H1 (cell line): ENCODE data around the gene LEPR. TPM values are rescaled to one million over a fixed set of nuclear protein-coding genes. Genes with fewer than 3 reads are reported as not detected.

Experiments
- CTCF ChIA-PET: fragments of 300-600 bp; sonication (Branson Sonifier 250); formaldehyde crosslinking; loops from one replicate; lab custom pipeline; 2021; ENCODE audit not compliant: partially characterized antibody; lab: Charles Lee
- POLR2A ChIA-PET: fragments of 300-600 bp; sonication (Branson Sonifier 250); formaldehyde crosslinking; loops from one replicate; lab custom pipeline; 2021; ENCODE audit warnings: inconsistent platforms; ENCODE audit not compliant: partially characterized antibody; lab: Charles Lee
- DNase-seq, 2 experiments: peaks; one replicate each; pipeline versions ENCODE4 v3.0.0 to v3.0.0-alpha.2; 2010 to 2022; ENCODE audit warnings: low spot score in 2 of 2, low read depth in 1 of 2, mixed read lengths in 1 of 2
- FAIRE-seq: peaks from 2 replicates; lab custom pipeline; 2011; peaks lifted over from hg19 to GRCh38; lab: Jason Lieb, UNC
- H2AFZ ChIP-seq: 2 replicates; pipeline ENCODE4 v1.8.1; 2012; ENCODE audit warnings: low read length, inconsistent platforms
- H2AK5ac ChIP-seq: 2 replicates; pipeline ENCODE4 v1.6.1; 2013; ENCODE audit warnings: low read depth, low read length
- H2BK120ac ChIP-seq: replicated peaks from 2 replicates; pipeline ENCODE3; 2013; ENCODE audit warnings: low read depth, low read length, inconsistent platforms
- H2BK12ac ChIP-seq: 2 replicates; pipeline ENCODE4 v1.6.1; 2013; ENCODE audit warnings: low read depth, low read length
- H2BK15ac ChIP-seq: 2 replicates; pipeline ENCODE4 v1.6.1; 2013; ENCODE audit warnings: low read length
- H2BK20ac ChIP-seq: 2 replicates; pipeline ENCODE4 v1.6.1; 2013; ENCODE audit warnings: low read length
- H2BK5ac ChIP-seq: 2 replicates; pipeline ENCODE4 v1.6.1; 2013; ENCODE audit warnings: low read depth, low read length
- H3K14ac ChIP-seq: 2 replicates; pipeline ENCODE4 v1.6.1; 2013; ENCODE audit warnings: inconsistent platforms; ENCODE audit not compliant: insufficient read length
- H3K18ac ChIP-seq: 2 replicates; pipeline ENCODE4 v1.6.1; 2013; ENCODE audit warnings: low read length; ENCODE audit errors: extremely low read depth
- H3K23ac ChIP-seq: 2 replicates; pipeline ENCODE4 v1.6.1; 2013; ENCODE audit warnings: inconsistent platforms; ENCODE audit not compliant: insufficient read length
- H3K23me2 ChIP-seq: 2 replicates; pipeline ENCODE4 v1.6.1; 2013; ENCODE audit warnings: low read depth, low read length
- H3K27ac ChIP-seq: 2 replicates; pipeline ENCODE4 v1.6.1; 2011; ENCODE audit warnings: low read depth, low read length, inconsistent platforms
- H3K27me3 ChIP-seq, 4 experiments: replicated peaks in 1 of 4; 1 replicate in 1 of 4; 2 replicates in 3 of 4; pipeline versions ENCODE4 v1.6.1 to v1.8.1; 2011 to 2013; ENCODE audit warnings: low read length in 3 of 4, mild to moderate bottlenecking in 3 of 4, inconsistent platforms in 2 of 4, mixed read lengths in 2 of 4, moderate library complexity in 1 of 4; ENCODE audit not compliant: control insufficient read depth in 3 of 4, insufficient read depth in 3 of 4; ENCODE audit errors: extremely low read depth in 1 of 4
- H3K36me3 ChIP-seq, 4 experiments: 2 replicates each; pipeline versions ENCODE4 v1.6.1 to v1.8.1; 2011 to 2013; ENCODE audit warnings: mild to moderate bottlenecking in 4 of 4, low read length in 3 of 4, moderate library complexity in 2 of 4, control low read depth in 1 of 4, inconsistent platforms in 1 of 4; ENCODE audit not compliant: insufficient read depth in 4 of 4, control insufficient read depth in 2 of 4
- H3K4ac ChIP-seq: replicated peaks from 2 replicates; pipeline ENCODE3; 2013; ENCODE audit warnings: low read length, low read depth, mixed read lengths, inconsistent platforms; ENCODE audit not compliant: insufficient read length
- H3K4me1 ChIP-seq, 4 experiments: replicated peaks in 1 of 4; 1 replicate in 1 of 4; 2 replicates in 3 of 4; pipeline versions ENCODE4 v1.6.1 to v1.8.1; 2011 to 2013; ENCODE audit warnings: low read length in 3 of 4, inconsistent platforms in 2 of 4, mixed read lengths in 1 of 4; ENCODE audit not compliant: insufficient read depth in 4 of 4, control insufficient read depth in 3 of 4
- H3K4me2 ChIP-seq, 2 experiments: 2 replicates each; pipeline versions ENCODE4 v1.6.1 to v1.8.1; 2011 to 2013; ENCODE audit warnings: low read depth in 2 of 2, low read length in 2 of 2, control low read depth in 1 of 2, inconsistent platforms in 1 of 2, mild to moderate bottlenecking in 1 of 2; ENCODE audit not compliant: insufficient read depth in 1 of 2
- H3K4me3 ChIP-seq, 4 experiments: fragments of 200-600, 300-600 bp in 1 of 4; sonication (generic), shearing (Covaris generic), sonication (Bioruptor Twin) in 1 of 4; 2 replicates each; pipeline versions ENCODE4 v1.5.1 to v1.8.1; 2011 to 2016; ENCODE audit warnings: low read length in 4 of 4, low read depth in 3 of 4, control low read depth in 2 of 4, inconsistent platforms in 2 of 4, mild to moderate bottlenecking in 2 of 4, mixed read lengths in 1 of 4, moderate library complexity in 1 of 4; ENCODE audit not compliant: insufficient read depth in 2 of 4; ENCODE audit errors: extremely low read depth in 1 of 4
- H3K56ac ChIP-seq: replicated peaks from 2 replicates; pipeline ENCODE3; 2013; ENCODE audit warnings: low read depth, mild to moderate bottlenecking, mixed read lengths, low read length, inconsistent platforms; ENCODE audit not compliant: insufficient read length
- H3K79me1 ChIP-seq: 2 replicates; pipeline ENCODE4 v1.6.1; 2013; ENCODE audit warnings: low read depth, low read length, control low read depth
- H3K79me2 ChIP-seq, 2 experiments: 2 replicates each; pipeline versions ENCODE4 v1.6.1 to v1.8.1; 2012 to 2013; ENCODE audit warnings: low read length in 2 of 2, mild to moderate bottlenecking in 2 of 2, inconsistent platforms in 1 of 2; ENCODE audit not compliant: insufficient read depth in 2 of 2, control insufficient read depth in 1 of 2
- H3K9ac ChIP-seq, 4 experiments: replicated peaks in 1 of 4; 1 replicate in 1 of 4; 2 replicates in 3 of 4; pipeline versions ENCODE4 v1.6.1 to v1.8.1; 2011 to 2013; ENCODE audit warnings: low read depth in 3 of 4, low read length in 3 of 4, control low read depth in 2 of 4, mild to moderate bottlenecking in 2 of 4, moderate library complexity in 2 of 4, inconsistent platforms in 1 of 4; ENCODE audit errors: extremely low read depth in 1 of 4
- H3K9me3 ChIP-seq, 2 experiments: 2 replicates each; pipeline versions ENCODE4 v1.6.1 to v1.8.1; 2012 to 2013; ENCODE audit warnings: mild to moderate bottlenecking in 2 of 2, moderate library complexity in 2 of 2, control low read depth in 1 of 2, inconsistent platforms in 1 of 2, low read depth in 1 of 2, low read length in 1 of 2, mixed read lengths in 1 of 2; ENCODE audit not compliant: insufficient read depth in 2 of 2
- H4K20me1 ChIP-seq, 2 experiments: replicated peaks in 1 of 2; 2 replicates each; pipeline versions ENCODE3 to v1.8.1; 2011 to 2013; ENCODE audit warnings: inconsistent platforms in 2 of 2, low read length in 2 of 2, mild to moderate bottlenecking in 1 of 2; ENCODE audit not compliant: insufficient read depth in 2 of 2, control insufficient read depth in 1 of 2
- H4K5ac ChIP-seq: 2 replicates; pipeline ENCODE4 v1.6.1; 2013; ENCODE audit warnings: low read length, low read depth, mixed read lengths, inconsistent platforms; ENCODE audit not compliant: insufficient read length
- H4K8ac ChIP-seq: 2 replicates; pipeline ENCODE4 v1.8.0; 2013; ENCODE audit warnings: mild to moderate bottlenecking, moderate library complexity, low read length, inconsistent platforms; ENCODE audit not compliant: insufficient read depth; ENCODE audit errors: extremely low read depth
- H4K91ac ChIP-seq: replicated peaks from 2 replicates; pipeline ENCODE3; 2013; ENCODE audit warnings: low read length, mixed read lengths, inconsistent platforms; ENCODE audit not compliant: insufficient read length
- BACH1 ChIP-seq: IDR thresholded peaks from 2 replicates; pipeline ENCODE4 v1.6.1; 2012; ENCODE audit warnings: low read length, improper control_type of control experiment
- CBX8 ChIP-seq: fragments of 300-800, 300-1000 bp; sonication (generic); IDR thresholded peaks from 2 replicates; pipeline ENCODE4 v1.7.1; 2016; ENCODE audit warnings: low read depth, low read length, borderline replicate concordance
- CEBPB ChIP-seq: IDR thresholded peaks from 2 replicates; pipeline ENCODE4 v1.6.1; 2012; ENCODE audit warnings: low read depth, low read length
- CHD2 ChIP-seq: IDR thresholded peaks from 2 replicates; pipeline ENCODE4 v1.6.1; 2012; ENCODE audit warnings: low read length, improper control_type of control experiment
- CTBP2 ChIP-seq: IDR thresholded peaks from 2 replicates; pipeline ENCODE4 v1.7.0; 2011; ENCODE audit warnings: borderline replicate concordance, mild to moderate bottlenecking, moderate library complexity, mixed read lengths, low read length; ENCODE audit not compliant: insufficient read depth, insufficient read length
- E2F6 ChIP-seq: IDR thresholded peaks from 2 replicates; pipeline ENCODE4 v1.6.1; 2012; ENCODE audit warnings: inconsistent platforms
- EZH2 ChIP-seq: fragments of 200-600 bp; sonication (generic); IDR thresholded peaks from 2 replicates; pipeline ENCODE4 v1.7.1; 2012; ENCODE audit warnings: low read depth, mild to moderate bottlenecking, moderate library complexity, low read length, inconsistent platforms; ENCODE audit not compliant: severe bottlenecking
- KDM5A ChIP-seq: fragments of 200-600 bp; IDR thresholded peaks from 2 replicates; pipeline ENCODE4 v1.7.1; 2012; ENCODE audit warnings: mild to moderate bottlenecking, low read length, inconsistent platforms, mixed read lengths
- NRF1 ChIP-seq: IDR thresholded peaks from 2 replicates; pipeline ENCODE4 v1.6.1; 2011; ENCODE audit warnings: mild to moderate bottlenecking, low read depth, low read length, improper control_type of control experiment
- POU5F1 ChIP-seq: IDR thresholded peaks from 2 replicates; pipeline ENCODE4 v1.6.1; 2011; ENCODE audit warnings: low read depth, mild to moderate bottlenecking, low read length, moderate library complexity
- RFX5 ChIP-seq: IDR thresholded peaks from 2 replicates; pipeline ENCODE4 v1.6.1; 2011; ENCODE audit warnings: low read depth, low read length, improper control_type of control experiment, borderline replicate concordance
- SIRT6 ChIP-seq: IDR thresholded peaks from one replicate; pipeline ENCODE4 v1.7.1; 2012; ENCODE audit warnings: low read length, inconsistent platforms
- SP4 ChIP-seq: IDR thresholded peaks from 2 replicates; pipeline ENCODE4 v1.6.1; 2012; ENCODE audit warnings: low read length, inconsistent platforms
- TAF1 ChIP-seq: IDR thresholded peaks from 2 replicates; pipeline ENCODE4 v1.6.1; 2011; ENCODE audit warnings: mild to moderate bottlenecking, low read depth, low read length
- ZNF274 ChIP-seq: IDR thresholded peaks from 2 replicates; pipeline ENCODE4 v1.7.0; 2012; ENCODE audit warnings: low read length, borderline replicate concordance; ENCODE audit errors: extremely low read depth
- WGBS, 2 experiments: shearing (Covaris generic) in 1 of 2; methylation state at CpG; one replicate each; pipeline versions ENCODE4 v1.1.6 to v1.1.7; 2013 to 2015; ENCODE audit warnings: low lambda C conversion rate in 2 of 2, mixed read lengths in 2 of 2, inconsistent platforms in 1 of 2, low coverage in 1 of 2, missing lambda C conversion rate in 1 of 2; ENCODE audit not compliant: insufficient replicate concordance in 2 of 2, insufficient coverage in 1 of 2, insufficient read length in 1 of 2; ENCODE audit errors: extremely low coverage in 1 of 2, missing lambda C conversion rate in 1 of 2; 5-methylcytosine and 5-hydroxymethylcytosine counted together
- polyA plus RNA-seq, 7 experiments: library from polyadenylated mRNA; depleted of rRNA in 3 of 7; stranded (reverse) in 5 of 7; unstranded in 2 of 7; fragments of >200 nt in 5 of 7; fragments of 200-250 nt in 2 of 7; gene quantifications; 1 replicate in 5 of 7; 2 replicates in 1 of 7; 4 replicates in 1 of 7; pipeline versions ENCODE4 v1.2.1 to v1.2.3, GENCODE V29; 2011 to 2013; ENCODE audit warnings: missing spikeins in 2 of 7, mixed read lengths in 2 of 7
- total RNA-seq: library from RNA; stranded (reverse); fragmentation: NEBNext Ultra II Directional; extraction: Animal tissue kit (Norgen Biotek cat#: 25700); gene quantifications from 2 replicates; pipeline ENCODE4 v1.2.1, GENCODE V29; 2021

Gene LEPR
- total and polyA plus RNA-seq, 2 of the 8 experiments (the other 6 are each of a cell fraction or from before 2014, with no cell fraction given) = 1.3 to 3.9 TPM

DNA sequence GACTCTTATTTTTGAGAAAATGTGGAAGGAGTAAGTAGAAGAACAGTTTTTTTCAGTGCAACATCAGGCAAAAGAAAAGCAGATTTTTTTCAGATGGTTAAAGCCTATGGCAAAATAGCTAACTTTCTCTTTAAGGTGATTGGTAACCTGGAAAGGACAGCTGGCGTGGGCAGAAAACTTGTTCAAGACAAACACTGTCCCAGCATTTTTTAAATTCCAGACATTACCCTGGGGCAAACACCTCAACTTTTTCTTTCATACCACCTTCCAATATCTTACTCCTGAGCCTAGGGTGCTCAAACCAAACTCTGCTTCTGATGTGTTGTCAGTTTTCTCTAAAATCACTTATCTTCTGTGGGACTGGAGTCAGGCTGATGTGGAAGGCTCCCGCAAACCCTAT is 2.7 kb upstream of the LEPR start:
- no peak overlapping the region for H3K56ac ChIP-seq
- no peak overlapping the region for H2BK20ac ChIP-seq
- POLR2A ChIA-PET = interaction anchor here (0.9 to 1.0 kb wide), 2 partner anchors 107 to 270 kb away, joined by 3 read pairs; no protein-coding TSS in a partner anchor
- H3K4me2 ChIP-seq = no peak overlapping the region
- no peak overlapping the region for H4K91ac ChIP-seq
- WGBS, 2 experiments = 93% methylated on average over 2 of the region's 2 CpGs; no CpG with 5 or more reads in 1 of the 2 experiments
- H4K20me1 ChIP-seq = no peaks in the 10 kb centered on the region
- H3K18ac ChIP-seq = no peak overlapping the region
- FAIRE-seq (no peak), DNase-seq (no peak)
- H3K4me1 ChIP-seq = peaks cover 0 to 18% (median 6%) of the 10 kb centered on the region in 4 experiments; a peak in 5 of 7 replicates
- no peak overlapping the region for H3K14ac ChIP-seq
- H3K36me3 ChIP-seq = no peaks in the 10 kb centered on the region
- H4K8ac ChIP-seq = no peak overlapping the region
- H2AK5ac ChIP-seq = no peak overlapping the region
- H3K9me3 ChIP-seq = no peaks in the 10 kb centered on the region
- H4K5ac ChIP-seq = no peak overlapping the region
- H3K27me3 ChIP-seq = no peaks in the 10 kb centered on the region
- no peak overlapping the region for H2BK120ac ChIP-seq
- no peak overlapping the region for H3K27ac ChIP-seq
- H3K4ac ChIP-seq = no peak overlapping the region
- H3K23ac ChIP-seq = no peak overlapping the region
- CTCF ChIA-PET = interaction anchor here (0.6 to 3.6 kb wide), 7 partner anchors 12 to 358 kb away, joined by 3 to 10 read pairs (median 3); no protein-coding TSS in a partner anchor
- H2BK5ac ChIP-seq = no peak overlapping the region
- no peak overlapping the region for H2BK12ac ChIP-seq
- H3K23me2 ChIP-seq = peaks cover 6% of the 10 kb centered on the region
- no peak overlapping the region for H2BK15ac ChIP-seq
- peaks cover 0 to 14% of the 10 kb centered on the region in 2 experiments; a peak in 2 of 4 replicates for H3K79me2 ChIP-seq
- peaks cover 7% of the 10 kb centered on the region for H3K79me1 ChIP-seq
- H3K4me3 ChIP-seq = no peak overlapping the region
- no peak overlapping the region for H3K9ac ChIP-seq
- H2AFZ ChIP-seq = peak overlapping the region; percentile 34; the same call in 1 of the 2 replicates
- TF ChIP-seq EZH2 = no peak
- TF ChIP-seq CBX8 = no peak
- no peak for TF ChIP-seq E2F6
- no peak for TF ChIP-seq CEBPB
- TF ChIP-seq NRF1 = no peak
- no peak for TF ChIP-seq KDM5A
- no peak for TF ChIP-seq SIRT6
- no peak for TF ChIP-seq CHD2
- TF ChIP-seq CTBP2 = no peak
- TF ChIP-seq TAF1 = no peak
- no peak for TF ChIP-seq POU5F1
- no peak for TF ChIP-seq RFX5
- TF ChIP-seq SP4 = no peak
- TF ChIP-seq BACH1 = no peak
- no peak for TF ChIP-seq ZNF274
